ENCODE results near the gene SERF1A.
"Not testable (repeated sequence)": the region's sequence is repeated elsewhere in the genome, so short reads cannot be mapped to it uniquely, and the experiment has no call there.

SERF1A gene

GRCh38 chr5:70931709-70932368, 31.4 kb downstream of the SERF1A start:
- not testable (repeated sequence) for H3K9me2 ChIP-seq (replicated peaks; ENCODE audit: insufficient read depth, low read length); H3F3A ChIP-seq (ENCODE audit: insufficient read depth); H2AFZ ChIP-seq (ENCODE audit: low read depth, low read length, severe bottlenecking); H3K4me3 ChIP-seq (ENCODE audit: insufficient read depth, low read length, poor library complexity, severe bottlenecking); H3K9ac ChIP-seq (ENCODE audit: low read length); H3K27me3 ChIP-seq (ENCODE audit: low read length); H4K20me1 ChIP-seq (ENCODE audit: low read depth, low read length); H3K4me2 ChIP-seq (ENCODE audit: low read depth, low read length, poor library complexity, severe bottlenecking); H3K79me2 ChIP-seq (ENCODE audit: insufficient read depth, low read length); H3K36me3 ChIP-seq (ENCODE audit: low read length); H3K27ac ChIP-seq (ENCODE audit: low read depth, low read length); H3K9me3 ChIP-seq (ENCODE audit: insufficient read depth, low read length)

GRCh38 chr5:70932560-70932959, 32.1 kb downstream of the SERF1A start:
- H3K9me2 ChIP-seq (replicated peaks; ENCODE audit: insufficient read depth, low read length); H2AFZ ChIP-seq (ENCODE audit: low read depth, low read length, severe bottlenecking); H3K36me3 ChIP-seq (ENCODE audit: low read length); H3K4me3 ChIP-seq (ENCODE audit: insufficient read depth, low read length, poor library complexity, severe bottlenecking); H3K27me3 ChIP-seq (ENCODE audit: low read length); H3F3A ChIP-seq (ENCODE audit: insufficient read depth); H4K20me1 ChIP-seq (ENCODE audit: low read depth, low read length); H3K79me2 ChIP-seq (ENCODE audit: insufficient read depth, low read length); H3K4me2 ChIP-seq (ENCODE audit: low read depth, low read length, poor library complexity, severe bottlenecking); H3K9ac ChIP-seq (ENCODE audit: low read length); H3K27ac ChIP-seq (ENCODE audit: low read depth, low read length); H3K9me3 ChIP-seq (ENCODE audit: insufficient read depth, low read length): not testable (repeated sequence)

- H3K27ac ChIP-seq (ENCODE audit: low read depth, low read length); H3K9ac ChIP-seq (ENCODE audit: low read length); H2AFZ ChIP-seq (ENCODE audit: low read depth, low read length, severe bottlenecking); H3K36me3 ChIP-seq (ENCODE audit: low read length); H3K9me3 ChIP-seq (ENCODE audit: insufficient read depth, low read length); H3K4me3 ChIP-seq (ENCODE audit: insufficient read depth, low read length, poor library complexity, severe bottlenecking); H4K20me1 ChIP-seq (ENCODE audit: low read depth, low read length); H3K4me2 ChIP-seq (ENCODE audit: low read depth, low read length, poor library complexity, severe bottlenecking); H3K9me2 ChIP-seq (replicated peaks; ENCODE audit: insufficient read depth, low read length); H3K79me2 ChIP-seq (ENCODE audit: insufficient read depth, low read length); H3F3A ChIP-seq (ENCODE audit: insufficient read depth); H3K27me3 ChIP-seq (ENCODE audit: low read length): not testable (repeated sequence)
Measured at GRCh38 chr5:70953068-70953467, 52.6 kb downstream of the SERF1A start.
